IMR-90 (cell line): ENCODE data around the gene FIBCD1.

Experiments used
- BHLHE40 ChIP-seq: fragments of 150-350 bp; IDR thresholded peaks from 2 replicates; pipeline ENCODE4 v1.6.1; 2016; ENCODE audit warnings: mild to moderate bottlenecking, low read depth, low read length
- POLR2A ChIP-seq: IDR thresholded peaks from 2 replicates; pipeline ENCODE4 v1.6.1; 2012; ENCODE audit warnings: mild to moderate bottlenecking, low read depth, low read length
- RAD21 ChIP-seq: IDR thresholded peaks from 2 replicates; pipeline ENCODE4 v1.6.1; 2012; ENCODE audit warnings: low read length, improper control_type of control experiment
- RFX5 ChIP-seq: IDR thresholded peaks from 2 replicates; pipeline ENCODE4 v1.8.0; 2012; ENCODE audit warnings: low read depth, mild to moderate bottlenecking, low read length, moderate library complexity
- TF ChIP-seq, protein P1 (sequence below): conservative IDR thresholded peaks from 2 replicates; pipeline ENCODE4 v1.5.1; 2012; ENCODE audit warnings: mild to moderate bottlenecking, low read depth, low read length, improper control_type of control experiment
- TF ChIP-seq, protein P2 (sequence below): fragments of 150-350 bp; IDR thresholded peaks from 2 replicates; pipeline ENCODE4 v1.6.1; 2016; ENCODE audit warnings: low read depth, mild to moderate bottlenecking, low read length, moderate library complexity, borderline replicate concordance
- TF ChIP-seq, protein P3 (sequence below): fragments of 150-350 bp; IDR thresholded peaks from 2 replicates; pipeline ENCODE4 v1.6.1; 2017; ENCODE audit warnings: mild to moderate bottlenecking, antibody characterized with exemption, low read length, low read depth

DNA sequence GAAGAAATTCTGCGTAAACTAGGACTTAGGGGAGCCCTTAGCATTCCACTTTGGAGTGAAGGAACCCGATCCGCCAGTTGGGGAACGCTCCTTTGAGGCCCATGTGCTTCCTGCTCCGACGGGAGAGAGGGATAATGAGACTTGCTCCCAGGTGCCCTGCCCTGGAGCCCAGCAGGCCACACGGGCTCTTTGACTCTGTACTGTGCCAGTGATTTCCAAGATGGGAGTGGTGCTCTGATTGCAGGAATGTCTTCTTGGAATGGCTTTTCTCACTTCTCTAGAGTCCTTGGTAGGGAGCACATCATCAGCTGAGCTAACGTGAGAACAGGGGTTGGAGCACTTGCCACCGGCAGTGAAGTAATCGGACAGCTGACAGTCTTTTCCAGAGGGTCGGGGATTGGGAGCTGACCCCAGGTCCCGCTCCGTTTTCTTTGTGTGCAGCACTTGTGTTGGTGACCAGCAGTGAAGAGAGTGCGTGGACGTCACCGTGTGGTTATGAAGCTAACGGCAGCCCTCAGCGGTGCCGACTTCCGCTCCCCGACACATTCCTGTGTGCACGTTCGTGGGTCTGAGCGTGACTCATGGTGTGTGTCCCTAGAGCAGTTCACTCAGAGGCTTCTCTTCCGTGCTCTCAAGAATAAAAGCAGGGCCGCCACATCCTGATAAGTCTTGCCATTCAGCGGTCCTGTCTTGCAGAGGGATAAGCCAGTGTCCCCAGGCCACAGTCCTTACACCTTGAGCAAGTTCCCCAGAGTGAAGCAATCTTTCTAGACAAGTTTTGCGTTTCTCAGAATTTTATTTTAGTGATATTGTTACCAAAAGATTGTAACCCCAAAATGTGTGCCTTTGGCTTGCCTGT is 78.4 kb downstream of the FIBCD1 start:
- TF ChIP-seq, protein P1, sequence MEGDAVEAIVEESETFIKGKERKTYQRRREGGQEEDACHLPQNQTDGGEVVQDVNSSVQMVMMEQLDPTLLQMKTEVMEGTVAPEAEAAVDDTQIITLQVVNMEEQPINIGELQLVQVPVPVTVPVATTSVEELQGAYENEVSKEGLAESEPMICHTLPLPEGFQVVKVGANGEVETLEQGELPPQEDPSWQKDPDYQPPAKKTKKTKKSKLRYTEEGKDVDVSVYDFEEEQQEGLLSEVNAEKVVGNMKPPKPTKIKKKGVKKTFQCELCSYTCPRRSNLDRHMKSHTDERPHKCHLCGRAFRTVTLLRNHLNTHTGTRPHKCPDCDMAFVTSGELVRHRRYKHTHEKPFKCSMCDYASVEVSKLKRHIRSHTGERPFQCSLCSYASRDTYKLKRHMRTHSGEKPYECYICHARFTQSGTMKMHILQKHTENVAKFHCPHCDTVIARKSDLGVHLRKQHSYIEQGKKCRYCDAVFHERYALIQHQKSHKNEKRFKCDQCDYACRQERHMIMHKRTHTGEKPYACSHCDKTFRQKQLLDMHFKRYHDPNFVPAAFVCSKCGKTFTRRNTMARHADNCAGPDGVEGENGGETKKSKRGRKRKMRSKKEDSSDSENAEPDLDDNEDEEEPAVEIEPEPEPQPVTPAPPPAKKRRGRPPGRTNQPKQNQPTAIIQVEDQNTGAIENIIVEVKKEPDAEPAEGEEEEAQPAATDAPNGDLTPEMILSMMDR, result peak; percentile 55
- peak; percentile 73 for TF ChIP-seq RAD21
- TF ChIP-seq, protein P2, sequence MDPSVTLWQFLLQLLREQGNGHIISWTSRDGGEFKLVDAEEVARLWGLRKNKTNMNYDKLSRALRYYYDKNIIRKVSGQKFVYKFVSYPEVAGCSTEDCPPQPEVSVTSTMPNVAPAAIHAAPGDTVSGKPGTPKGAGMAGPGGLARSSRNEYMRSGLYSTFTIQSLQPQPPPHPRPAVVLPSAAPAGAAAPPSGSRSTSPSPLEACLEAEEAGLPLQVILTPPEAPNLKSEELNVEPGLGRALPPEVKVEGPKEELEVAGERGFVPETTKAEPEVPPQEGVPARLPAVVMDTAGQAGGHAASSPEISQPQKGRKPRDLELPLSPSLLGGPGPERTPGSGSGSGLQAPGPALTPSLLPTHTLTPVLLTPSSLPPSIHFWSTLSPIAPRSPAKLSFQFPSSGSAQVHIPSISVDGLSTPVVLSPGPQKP, result no peak
- TF ChIP-seq POLR2A, result peak; percentile 88
- peak; percentile 98 for TF ChIP-seq BHLHE40
- TF ChIP-seq RFX5, result no peak
- TF ChIP-seq, protein P3, sequence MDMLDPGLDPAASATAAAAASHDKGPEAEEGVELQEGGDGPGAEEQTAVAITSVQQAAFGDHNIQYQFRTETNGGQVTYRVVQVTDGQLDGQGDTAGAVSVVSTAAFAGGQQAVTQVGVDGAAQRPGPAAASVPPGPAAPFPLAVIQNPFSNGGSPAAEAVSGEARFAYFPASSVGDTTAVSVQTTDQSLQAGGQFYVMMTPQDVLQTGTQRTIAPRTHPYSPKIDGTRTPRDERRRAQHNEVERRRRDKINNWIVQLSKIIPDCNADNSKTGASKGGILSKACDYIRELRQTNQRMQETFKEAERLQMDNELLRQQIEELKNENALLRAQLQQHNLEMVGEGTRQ, result peak; percentile 15
